ENCODE data around the gene MAOB.
"Not testable (repeated sequence)": the region's sequence is repeated elsewhere in the genome, so short reads cannot be mapped to it uniquely, and the experiment has no call there.

MAOB gene

GRCh38 chrX:43734444-43734843 is 147.8 kb downstream of the MAOB start:
- TF ChIP-seq CTCF (IDR thresholded peaks at IDR 0.05; ENCODE audit: low read depth, low read length, missing control alignments), result no peak
- no peak for DNase-seq (ENCODE audit: low read depth)

GRCh38 chrX:43733699-43734098 is 148.6 kb downstream of the MAOB start:
- no peak overlapping the region for H3K4me3 ChIP-seq (ENCODE audit: low read depth, low read length)
- DNase-seq (ENCODE audit: low read depth), result no peak
- no peak for TF ChIP-seq CTCF (IDR thresholded peaks at IDR 0.05; ENCODE audit: low read depth, low read length, missing control alignments)

More at GRCh38 chrX:43734444-43734843, 147.8 kb downstream of the MAOB start:
- no peak overlapping the region for H3K4me3 ChIP-seq (ENCODE audit: low read depth, low read length)

- no peak overlapping the region for H3K4me3 ChIP-seq (ENCODE audit: low read depth, low read length)
- no peak for TF ChIP-seq CTCF (IDR thresholded peaks at IDR 0.05; ENCODE audit: low read depth, low read length, missing control alignments)
- no peak for DNase-seq (ENCODE audit: low read depth)
These were observed 151.2 kb downstream of the MAOB start for GRCh38 chrX:43731086-43731485.

- DNase-seq (ENCODE audit: low read depth), result no peak
- TF ChIP-seq CTCF (IDR thresholded peaks at IDR 0.05; ENCODE audit: low read depth, low read length, missing control alignments), result no peak
- H3K4me3 ChIP-seq (ENCODE audit: low read depth, low read length), result no peak overlapping the region
These were observed 153.3 kb downstream of the MAOB start for GRCh38 chrX:43728966-43729365.

GRCh38 chrX:43728002-43728401 is 154.2 kb downstream of the MAOB start:
- no peak for TF ChIP-seq CTCF (IDR thresholded peaks at IDR 0.05; ENCODE audit: low read depth, low read length, missing control alignments)
- no peak for DNase-seq (ENCODE audit: low read depth)

GRCh38 chrX:43727254-43727653 is 155.0 kb downstream of the MAOB start:
- not testable (repeated sequence) for H3K4me3 ChIP-seq (ENCODE audit: low read depth, low read length)

More at GRCh38 chrX:43728002-43728401, 154.2 kb downstream of the MAOB start:
- no peak overlapping the region for H3K4me3 ChIP-seq (ENCODE audit: low read depth, low read length)

GRCh38 chrX:43725227-43725626 is 157.0 kb downstream of the MAOB start:
- not testable (repeated sequence) for DNase-seq (ENCODE audit: low read depth); H3K4me3 ChIP-seq (ENCODE audit: low read depth, low read length)

More at GRCh38 chrX:43727254-43727653, 155.0 kb downstream of the MAOB start:
- not testable (repeated sequence) for DNase-seq (ENCODE audit: low read depth)

GRCh38 chrX:43720961-43721360 is 161.3 kb downstream of the MAOB start:
- no peak overlapping the region for H3K4me3 ChIP-seq (ENCODE audit: low read depth, low read length)
- TF ChIP-seq CTCF (IDR thresholded peaks at IDR 0.05; ENCODE audit: low read depth, low read length, missing control alignments), result no peak
- no peak for DNase-seq (ENCODE audit: low read depth)
